COR-L47 (cell line): ENCODE results near the gene LMOD2.

Source experiments
- DNase-seq: peaks from one replicate; lab custom pipeline; 2025; lab: John Stamatoyannopoulos, UW

The LMOD2 gene

GRCh38 chr7:123639631-123640030, 16.0 kb upstream of the LMOD2 start:
- no peak for DNase-seq

DNA sequence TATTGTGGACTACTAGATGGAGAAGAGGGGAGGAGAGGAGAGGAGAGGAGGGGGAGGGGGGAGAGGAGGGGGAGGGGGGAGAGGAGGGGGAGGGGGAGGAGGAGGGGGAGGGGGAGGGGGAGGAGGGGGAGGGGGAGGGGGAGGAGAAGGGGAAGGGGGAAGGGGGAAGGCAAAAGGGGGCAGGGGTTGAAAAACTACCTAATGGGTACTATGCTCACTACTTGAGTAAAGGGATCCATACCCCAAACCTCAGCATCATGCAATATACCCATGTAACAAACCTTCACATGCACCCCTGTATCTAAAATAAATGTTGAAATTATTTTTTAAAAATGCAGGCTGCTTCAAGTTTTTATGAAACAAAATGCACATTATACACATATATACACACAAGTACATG, 15.1 kb upstream of the LMOD2 start:
- no peak for DNase-seq

DNA sequence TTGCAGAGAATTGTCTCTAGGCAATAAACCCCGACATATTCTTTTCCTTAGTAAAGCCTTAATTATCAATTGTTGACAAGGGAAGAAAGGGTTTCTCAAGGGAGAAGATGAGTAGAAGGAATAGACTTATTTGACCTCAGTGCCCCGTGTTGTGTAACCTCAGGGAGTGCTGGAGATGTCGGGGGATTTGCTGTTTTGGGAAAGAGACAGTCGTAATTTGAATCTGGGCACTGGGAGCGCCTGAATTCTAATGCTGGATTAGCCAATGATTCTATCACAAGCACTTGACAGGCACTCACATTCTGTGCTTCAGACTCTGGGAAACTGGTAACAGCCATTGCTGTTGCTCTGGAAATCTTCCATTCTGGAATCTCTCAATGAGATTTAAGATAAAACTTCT, 13.8 kb upstream of the LMOD2 start:
- DNase-seq, result no peak

- DNase-seq, result peak; percentile 83
Measured at GRCh38 chr7:123643495-123644441, 11.9 kb upstream of the LMOD2 start.

GRCh38 chr7:123645516-123645915, 10.2 kb upstream of the LMOD2 start:
- no peak for DNase-seq

DNA sequence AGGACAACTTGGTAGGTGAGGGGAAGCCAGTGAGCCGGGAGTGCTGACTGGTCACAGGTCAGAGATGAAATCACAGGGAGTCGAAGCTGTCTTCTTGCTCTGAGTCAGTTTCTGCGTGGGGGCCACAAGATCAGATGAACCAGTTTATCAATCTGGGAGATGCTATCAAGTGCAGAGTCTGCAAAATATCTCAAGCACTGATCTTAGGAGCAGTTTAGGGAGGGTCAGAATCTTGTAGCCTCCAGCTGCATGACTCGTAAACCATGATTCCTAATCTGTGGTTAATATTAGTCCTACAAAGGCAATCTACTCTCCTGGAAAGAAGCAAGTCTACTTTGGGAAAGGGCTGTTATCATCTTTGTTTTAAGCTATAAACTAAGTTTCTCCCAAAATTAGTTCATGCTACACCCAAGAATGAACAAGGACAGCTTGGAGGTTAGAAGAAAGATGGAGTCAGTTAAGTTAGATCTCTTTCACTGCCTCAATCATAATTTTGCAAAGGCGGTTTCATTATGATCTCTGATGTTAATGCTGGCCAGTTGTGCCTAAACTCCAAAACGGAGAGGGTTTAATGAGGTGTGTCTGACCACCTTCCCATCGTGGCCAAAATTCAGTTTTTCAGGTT, 8.4 kb upstream of the LMOD2 start:
- no peak for DNase-seq

GRCh38 chr7:123649964-123650363, 5.7 kb upstream of the LMOD2 start:
- DNase-seq, result no peak

- DNase-seq, result no peak
Measured at GRCh38 chr7:123650595-123650994, 5.1 kb upstream of the LMOD2 start.

GRCh38 chr7:123652406-123652805, 3.3 kb upstream of the LMOD2 start:
- DNase-seq, result no peak

DNA sequence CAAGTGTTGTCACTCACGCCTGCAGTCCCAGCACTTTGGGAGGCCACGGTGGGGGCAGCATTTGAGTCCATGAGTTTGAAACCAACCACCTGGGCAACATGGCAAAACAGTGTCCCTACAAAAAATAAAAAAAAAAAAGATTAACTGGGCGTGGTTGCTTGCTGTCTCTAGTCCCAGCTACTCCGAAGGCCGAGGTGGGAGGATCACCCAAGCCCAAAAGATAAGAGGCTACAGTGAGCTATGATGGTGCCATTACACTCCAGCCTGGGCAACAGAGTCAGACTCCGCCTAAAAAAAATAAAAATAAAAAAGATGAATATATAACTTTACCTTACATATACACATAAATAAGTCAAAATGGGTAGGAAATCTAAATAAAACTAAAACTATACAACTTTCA, 2.5 kb upstream of the LMOD2 start:
- no peak for DNase-seq

GRCh38 chr7:123656544-123657303, 1.1 kb downstream of the LMOD2 start:
- no peak for DNase-seq

DNA sequence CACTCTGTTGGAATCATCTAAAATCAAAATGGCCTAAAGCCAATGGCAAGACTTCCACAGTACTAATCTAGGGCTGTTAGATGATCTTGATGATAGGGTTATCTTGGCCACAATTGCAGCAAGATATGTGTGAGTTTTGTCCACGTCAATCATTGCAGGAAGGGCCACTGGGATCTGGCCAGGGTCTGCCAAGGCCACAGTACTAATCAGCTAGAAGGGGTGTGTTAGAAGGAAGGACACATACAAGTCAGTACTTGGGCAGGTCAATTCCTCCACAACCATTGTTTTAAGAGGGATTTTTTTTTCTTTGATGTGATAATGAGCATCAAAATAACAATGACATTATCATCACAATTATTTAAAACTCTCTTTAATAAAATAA, 1.6 kb downstream of the LMOD2 start:
- DNase-seq, result no peak

- no peak for DNase-seq
Measured at GRCh38 chr7:123658023-123658422, 2.4 kb downstream of the LMOD2 start.

- DNase-seq, result no peak
Measured at GRCh38 chr7:123660514-123661354, 5.1 kb downstream of the LMOD2 start.

GRCh38 chr7:123661765-123662164, 6.1 kb downstream of the LMOD2 start:
- no peak for DNase-seq

DNA sequence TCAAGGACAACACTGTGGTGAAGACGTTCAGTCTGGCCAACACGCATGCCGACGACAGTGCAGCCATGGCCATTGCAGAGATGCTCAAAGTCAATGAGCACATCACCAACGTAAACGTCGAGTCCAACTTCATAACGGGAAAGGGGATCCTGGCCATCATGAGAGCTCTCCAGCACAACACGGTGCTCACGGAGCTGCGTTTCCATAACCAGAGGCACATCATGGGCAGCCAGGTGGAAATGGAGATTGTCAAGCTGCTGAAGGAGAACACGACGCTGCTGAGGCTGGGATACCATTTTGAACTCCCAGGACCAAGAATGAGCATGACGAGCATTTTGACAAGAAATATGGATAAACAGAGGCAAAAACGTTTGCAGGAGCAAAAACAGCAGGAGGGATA, 6.6 kb downstream of the LMOD2 start:
- DNase-seq, result no peak

DNA sequence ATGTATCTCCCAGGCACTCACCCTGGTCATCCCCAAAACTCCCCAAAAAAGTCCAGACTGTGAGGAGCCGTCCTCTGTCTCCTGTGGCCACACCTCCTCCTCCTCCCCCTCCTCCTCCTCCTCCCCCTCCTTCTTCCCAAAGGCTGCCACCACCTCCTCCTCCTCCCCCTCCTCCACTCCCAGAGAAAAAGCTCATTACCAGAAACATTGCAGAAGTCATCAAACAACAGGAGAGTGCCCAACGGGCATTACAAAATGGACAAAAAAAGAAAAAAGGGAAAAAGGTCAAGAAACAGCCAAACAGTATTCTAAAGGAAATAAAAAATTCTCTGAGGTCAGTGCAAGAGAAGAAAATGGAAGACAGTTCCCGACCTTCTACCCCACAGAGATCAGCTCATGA, 7.1 kb downstream of the LMOD2 start:
- no peak for DNase-seq

DNA sequence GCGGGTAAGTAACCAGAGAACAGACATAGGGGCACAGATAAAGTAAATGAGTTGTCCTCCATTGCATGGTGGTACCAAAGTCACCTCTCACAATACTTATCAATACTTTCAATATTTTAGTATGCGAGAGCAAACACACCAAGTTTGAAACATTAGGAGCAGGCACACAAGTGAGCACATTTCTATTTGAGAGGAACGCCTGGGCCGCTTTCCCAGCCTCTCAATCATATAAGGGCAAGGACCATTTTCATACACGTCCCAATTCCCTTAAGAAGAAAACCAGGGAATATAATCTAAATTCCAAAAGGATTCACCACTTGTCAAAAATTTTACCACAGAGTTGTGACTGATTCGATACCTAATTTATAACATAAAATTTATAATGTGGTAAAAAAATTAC, 7.5 kb downstream of the LMOD2 start:
- no peak for DNase-seq

DNA sequence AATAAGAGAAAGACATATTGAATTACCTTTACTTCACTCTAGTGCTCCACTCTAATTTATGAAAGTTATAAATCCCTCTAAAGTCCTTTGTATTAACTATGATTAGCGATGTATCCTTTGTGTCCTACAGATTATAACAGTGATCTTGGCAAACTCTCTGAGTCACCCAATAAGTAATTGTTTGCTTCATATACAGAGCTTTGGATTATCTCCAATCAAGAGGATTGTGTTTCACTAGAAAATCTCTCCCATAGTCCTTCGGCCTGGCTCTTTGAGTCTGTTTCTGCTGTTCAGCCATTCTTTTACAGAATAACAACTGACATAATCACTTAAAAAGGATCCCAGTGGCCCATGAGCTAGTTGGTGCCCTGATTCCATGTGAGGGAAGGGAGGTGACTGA, 9.5 kb downstream of the LMOD2 start:
- peak; percentile 11 for DNase-seq

- DNase-seq, result no peak
Measured at GRCh38 chr7:123665896-123666295, 10.2 kb downstream of the LMOD2 start.

DNA sequence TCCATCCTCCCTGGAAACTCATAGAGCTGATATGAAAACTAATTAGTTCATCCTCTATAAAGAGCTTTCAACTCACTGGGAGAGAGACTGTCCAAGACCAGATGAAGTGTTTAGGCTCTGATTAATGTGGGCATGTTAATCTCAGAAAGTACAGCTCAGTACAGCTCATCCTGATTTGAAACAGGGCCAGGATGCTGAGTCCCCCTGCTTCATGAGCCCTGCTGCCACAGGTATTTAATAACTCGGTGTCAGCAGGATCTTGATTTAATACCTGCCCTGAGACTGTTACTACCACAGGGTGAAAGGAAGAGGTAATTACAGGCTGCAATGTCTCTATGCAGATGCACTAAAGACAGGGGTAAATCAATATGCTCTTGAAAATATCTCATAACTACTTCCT, 10.8 kb downstream of the LMOD2 start:
- DNase-seq, result peak; percentile 59

GRCh38 chr7:123669485-123669884, 13.8 kb downstream of the LMOD2 start:
- DNase-seq, result no peak
